ENCODE measurements around the gene RAB26. TPM values are rescaled to one million over a fixed set of nuclear protein-coding genes. Genes with fewer than 3 reads are reported as not detected.
"Not testable (repeated sequence)": the region's sequence is repeated elsewhere in the genome, so short reads cannot be mapped to it uniquely, and the experiment has no call there.

RAB26 gene
- total and polyA plus RNA-seq, 9 donors = 0.12 to 0.80 (median 0.35) TPM; not detected in 5

- H3K27ac ChIP-seq; H3K9me3 ChIP-seq; H3K4me3 ChIP-seq; H3K36me3 ChIP-seq; intact Hi-C loops (cut with DNase I); H3K27me3 ChIP-seq: not testable (repeated sequence)
- peaks cover 23% of the 10 kb centered on the region for H3K4me1 ChIP-seq (ENCODE audit: insufficient read depth)
- DNase-seq = peak in 1 of 5 donors; percentile 43
- 55 to 79% (median 67%) methylated on average over 9 to 10 of the region's 11 CpGs for WGBS, 3 donors
Observed at GRCh38 chr16:2129251-2129650, 19.2 kb upstream of the RAB26 start.

GRCh38 chr16:2129890-2130447, 18.5 kb upstream of the RAB26 start:
- DNase-seq = peak in 1 of 5 donors; percentile 39
- intact Hi-C loops (cut with DNase I) = loop anchor here in 1 of 4 donors (10.0 kb wide), 1 partner anchor 55 kb away; no protein-coding TSS in a partner anchor
- 39 to 44% (median 40%) methylated on average over 20 to 22 of the region's 22 CpGs for WGBS, 3 donors

GRCh38 chr16:2133797-2134196, 14.6 kb upstream of the RAB26 start:
- H3K27ac ChIP-seq; H3K4me1 ChIP-seq (ENCODE audit: insufficient read depth); DNase-seq; H3K27me3 ChIP-seq; H3K36me3 ChIP-seq; H3K9me3 ChIP-seq: not testable (repeated sequence)
- WGBS, 3 donors = 17 to 50% (median 24%) methylated on average over 1 to 6 of the region's 12 CpGs
- peak overlapping the region; percentile 16 for H3K4me3 ChIP-seq
- intact Hi-C loops (cut with DNase I) = loop anchor here in 1 of 4 donors (10.0 kb wide), 1 partner anchor 59 kb away; no protein-coding TSS in a partner anchor

More at GRCh38 chr16:2129890-2130447, 18.5 kb upstream of the RAB26 start:
- Histone ChIP-seq H3K27ac (peak overlapping the region in 1 of 2 donors; percentile 5), H3K4me1 (ENCODE audit: insufficient read depth) (peaks cover 19% of the 10 kb centered on the region), H3K4me3 (peak overlapping the region; percentile 8)
- not testable (repeated sequence) for H3K36me3 ChIP-seq, H3K27me3 ChIP-seq, H3K9me3 ChIP-seq

- H3K9me3 ChIP-seq; H3K4me1 ChIP-seq (ENCODE audit: insufficient read depth); H3K27me3 ChIP-seq; H3K36me3 ChIP-seq: not testable (repeated sequence)
- peak in 4 of 5 donors; percentile 34 to 71 (median 60) for DNase-seq
- Histone ChIP-seq H3K27ac (peak overlapping the region in 1 of 2 donors; percentile 55), H3K4me3 (peak overlapping the region; percentile 65)
- WGBS, 3 donors = 1 to 2% (median 1%) methylated on average over 14 to 37 of the region's 42 CpGs
- intact Hi-C loops (cut with DNase I) = loop anchor here in 1 of 4 donors (10.0 kb wide), 1 partner anchor 60 kb away; no protein-coding TSS in a partner anchor
Observed at GRCh38 chr16:2135071-2135470, 13.4 kb upstream of the RAB26 start.

GRCh38 chr16:2135770-2136490, 12.5 kb upstream of the RAB26 start, which contains the start of gene PKD1:
PKD1 (minus strand) TSS chr16:2135898; CDS start chr16:2135689, 209 bp downstream.
- 0 to 1% (median 0%) methylated on average over 21 to 63 of the region's 81 CpGs for WGBS, 3 donors
- not testable (repeated sequence) for H3K4me1 ChIP-seq (ENCODE audit: insufficient read depth); H3K9me3 ChIP-seq; H3K36me3 ChIP-seq; H3K27me3 ChIP-seq
- peak; percentile 47 for TF ChIP-seq EP300 (IDR thresholded peaks at IDR 0.05)
- peak; percentile 19 for TF ChIP-seq POLR2A (IDR thresholded peaks at IDR 0.05)
- Histone ChIP-seq H3K27ac (peak within 1 kb of the TSS in 1 of 2 donors; percentile 55), H3K4me3 (peak within 1 kb of the TSS; percentile 65)
- DNase-seq = peak; percentile 97 to 100 (median 99)
- intact Hi-C loops (cut with DNase I) = loop anchor here in 1 of 4 donors (10.0 kb wide), 1 partner anchor 61 kb away; no protein-coding TSS in a partner anchor

GRCh38 chr16:2142942-2143877, 5.2 kb upstream of the RAB26 start:
- no peaks in the 10 kb centered on the region for H3K36me3 ChIP-seq
- intact Hi-C loops (cut with DNase I) = loop anchor here in 2 of 4 donors (5.0 kb wide), 2 partner anchors 121 to 126 kb away; partner anchors contain the start of gene NPW (in 1 of the 2)
- no peak for DNase-seq
- H3K4me3 ChIP-seq = no peak overlapping the region
- no peaks in the 10 kb centered on the region for H3K9me3 ChIP-seq
- TF ChIP-seq EP300 (IDR thresholded peaks at IDR 0.05) (no peak), POLR2A (IDR thresholded peaks at IDR 0.05) (no peak), CTCF (IDR thresholded peaks at IDR 0.05) (no peak)
- no peak overlapping the region for H3K27ac ChIP-seq
- no peaks in the 10 kb centered on the region for H3K27me3 ChIP-seq
- H3K4me1 ChIP-seq (ENCODE audit: insufficient read depth) = peaks cover 5% of the 10 kb centered on the region
- WGBS, 3 donors = 67 to 73% (median 69%) methylated on average over 29 to 31 of the region's 31 CpGs

Data from ovary (tissue), 9 donors.